Ovary (tissue), 9 donors: ENCODE data around the gene ZNF180. TPM values are rescaled to one million over a fixed set of nuclear protein-coding genes. Genes with fewer than 3 reads are reported as not detected.

ENCODE experiments used
- DNase-seq, 5 donors: peaks; one replicate each; pipeline ENCODE4 v3.0.0-alpha.2; 2019 to 2020
- H3K27ac ChIP-seq, 2 donors: fragments of 200-600 bp; one replicate each; pipeline versions ENCODE4 v1.5.1 to v1.8.0; 2019 to 2022
- H3K27me3 ChIP-seq: fragments of 200-600 bp; one replicate; pipeline ENCODE4 v1.8.0; 2022
- H3K36me3 ChIP-seq: fragments of 200-600 bp; sonication (generic); one replicate; pipeline ENCODE4 v1.5.1; 2019
- H3K4me1 ChIP-seq: one replicate; pipeline ENCODE4 v1.8.1; 2013; ENCODE audit warnings: mild to moderate bottlenecking, moderate library complexity; ENCODE audit not compliant: insufficient read depth
- H3K4me3 ChIP-seq: fragments of 200-600 bp; sonication (generic); one replicate; pipeline ENCODE4 v1.5.1; 2017
- H3K9me3 ChIP-seq, 2 donors: fragments of 200-600 bp in 1 of 2; sonication (generic) in 1 of 2; one replicate each; pipeline versions ENCODE4 v1.5.1 to v1.8.1; 2013 to 2019; ENCODE audit warnings: mild to moderate bottlenecking in 1 of 2, moderate library complexity in 1 of 2
- EP300 ChIP-seq: sonication (generic); formaldehyde crosslinking; IDR thresholded peaks from one replicate; pipeline ENCODE4 v1.6.1; 2017; ENCODE audit warnings: antibody characterized with exemption
- POLR2A ChIP-seq: fragments of 450-650 bp; IDR thresholded peaks from one replicate; pipeline ENCODE4 v1.6.1; 2017; ENCODE audit warnings: antibody characterized with exemption, mild to moderate bottlenecking, moderate library complexity
- WGBS, 3 donors: extraction: QIAGEN DNeasy Blood & Tissue Kit in 1 of 3; methylation state at CpG; one replicate each; pipeline versions ENCODE4 v1.1.5 to v1.1.7; 2013 to 2017; 5-methylcytosine and 5-hydroxymethylcytosine counted together
- intact Hi-C, 4 donors: fragments of 100-400 bp; cut with DNase I; formaldehyde crosslinking; loops; one replicate each; pipeline versions ENCODE4 v1.11.0 to v1.15.1; 2022 to 2023
- polyA plus RNA-seq, 2 donors: library from polyadenylated mRNA; stranded (reverse); fragments of 200-250 nt in 1 of 2; fragments of 350-450 nt in 1 of 2; fragmentation: Illumina TruSeq in 1 of 2; extraction: RNeasy Lipid Tissue Mini Kit (QIAGEN cat#74804) in 1 of 2; gene quantifications; one replicate each; pipeline ENCODE4 v1.2.3, GENCODE V29; 2013 to 2014
- total RNA-seq, 7 donors: library from RNA; depleted of rRNA in 2 of 7; stranded (reverse); fragments of >200 nt in 2 of 7; fragmentation: NEBNext Ultra II Directional in 3 of 7; extraction: Animal tissue kit (Norgen Biotek cat#: 25700) in 3 of 7; gene quantifications; one replicate each; pipeline versions ENCODE4 v1.1.0 to v1.2.4, GENCODE V29; 2016 to 2023
- TF ChIP-seq, protein P1 (sequence below), 3 donors: fragments of 450-650 bp in 2 of 3; fragments of 200-600 bp in 1 of 3; IDR thresholded peaks; one replicate each; pipeline versions ENCODE4 v1.5.1 to v1.8.0; 2016 to 2022; ENCODE audit warnings: antibody characterized with exemption in 3 of 3, mild to moderate bottlenecking in 1 of 3
- donor health status: DM: no; HTN: no; CAD: no; lungs with moderate emphysema.
- donor health status: DM: no; HTN: no; CAD: no.
- donor health status: Bipolar disorder and iron deficiency.
- donor health status: DM: yes; HTN: yes; CAD: no.
- donor health status: DM: no; HTN: no; CAD: no.
- donor health status: DM: yes; HTN: yes; CAD: no.

ZNF180 gene
- total and polyA plus RNA-seq, 9 donors, result 5.6 to 16.1 (median 9.7) TPM

DNA sequence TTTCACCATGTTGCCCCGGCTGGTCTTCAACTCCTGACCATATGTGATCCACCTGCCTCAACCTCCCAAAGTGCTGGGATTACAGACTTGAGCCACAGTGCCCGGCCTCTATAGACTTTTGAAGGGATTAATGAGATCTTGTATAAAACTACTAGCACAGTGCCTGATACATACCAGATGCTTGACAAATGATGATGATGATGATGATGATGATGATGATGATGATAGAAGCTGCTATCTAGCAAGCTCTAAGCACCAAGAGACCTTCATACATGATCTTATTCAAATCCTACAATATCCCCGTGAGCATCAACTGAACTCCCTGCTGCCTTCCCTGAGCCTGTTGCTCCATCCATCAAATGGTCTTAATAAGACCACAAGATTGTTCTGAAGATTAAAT lies 14.7 kb upstream of the ZNF180 start:
- H3K36me3 ChIP-seq, result no peaks in the 10 kb centered on the region
- TF ChIP-seq, protein P1, sequence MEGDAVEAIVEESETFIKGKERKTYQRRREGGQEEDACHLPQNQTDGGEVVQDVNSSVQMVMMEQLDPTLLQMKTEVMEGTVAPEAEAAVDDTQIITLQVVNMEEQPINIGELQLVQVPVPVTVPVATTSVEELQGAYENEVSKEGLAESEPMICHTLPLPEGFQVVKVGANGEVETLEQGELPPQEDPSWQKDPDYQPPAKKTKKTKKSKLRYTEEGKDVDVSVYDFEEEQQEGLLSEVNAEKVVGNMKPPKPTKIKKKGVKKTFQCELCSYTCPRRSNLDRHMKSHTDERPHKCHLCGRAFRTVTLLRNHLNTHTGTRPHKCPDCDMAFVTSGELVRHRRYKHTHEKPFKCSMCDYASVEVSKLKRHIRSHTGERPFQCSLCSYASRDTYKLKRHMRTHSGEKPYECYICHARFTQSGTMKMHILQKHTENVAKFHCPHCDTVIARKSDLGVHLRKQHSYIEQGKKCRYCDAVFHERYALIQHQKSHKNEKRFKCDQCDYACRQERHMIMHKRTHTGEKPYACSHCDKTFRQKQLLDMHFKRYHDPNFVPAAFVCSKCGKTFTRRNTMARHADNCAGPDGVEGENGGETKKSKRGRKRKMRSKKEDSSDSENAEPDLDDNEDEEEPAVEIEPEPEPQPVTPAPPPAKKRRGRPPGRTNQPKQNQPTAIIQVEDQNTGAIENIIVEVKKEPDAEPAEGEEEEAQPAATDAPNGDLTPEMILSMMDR (IDR thresholded peaks at IDR 0.05), result no peak
- TF ChIP-seq EP300 (no peak), POLR2A (no peak)
- no peak overlapping the region for H3K4me3 ChIP-seq
- H3K27me3 ChIP-seq, result no peaks in the 10 kb centered on the region
- no peaks in the 10 kb centered on the region for H3K4me1 ChIP-seq
- intact Hi-C loops, result no loop called here
- 75 to 88% (median 86%) methylated on average over 3 of the region's 3 CpGs for WGBS, 3 donors
- H3K27ac ChIP-seq, result no peak overlapping the region
- no peak for DNase-seq
- no peaks in the 10 kb centered on the region for H3K9me3 ChIP-seq

DNA sequence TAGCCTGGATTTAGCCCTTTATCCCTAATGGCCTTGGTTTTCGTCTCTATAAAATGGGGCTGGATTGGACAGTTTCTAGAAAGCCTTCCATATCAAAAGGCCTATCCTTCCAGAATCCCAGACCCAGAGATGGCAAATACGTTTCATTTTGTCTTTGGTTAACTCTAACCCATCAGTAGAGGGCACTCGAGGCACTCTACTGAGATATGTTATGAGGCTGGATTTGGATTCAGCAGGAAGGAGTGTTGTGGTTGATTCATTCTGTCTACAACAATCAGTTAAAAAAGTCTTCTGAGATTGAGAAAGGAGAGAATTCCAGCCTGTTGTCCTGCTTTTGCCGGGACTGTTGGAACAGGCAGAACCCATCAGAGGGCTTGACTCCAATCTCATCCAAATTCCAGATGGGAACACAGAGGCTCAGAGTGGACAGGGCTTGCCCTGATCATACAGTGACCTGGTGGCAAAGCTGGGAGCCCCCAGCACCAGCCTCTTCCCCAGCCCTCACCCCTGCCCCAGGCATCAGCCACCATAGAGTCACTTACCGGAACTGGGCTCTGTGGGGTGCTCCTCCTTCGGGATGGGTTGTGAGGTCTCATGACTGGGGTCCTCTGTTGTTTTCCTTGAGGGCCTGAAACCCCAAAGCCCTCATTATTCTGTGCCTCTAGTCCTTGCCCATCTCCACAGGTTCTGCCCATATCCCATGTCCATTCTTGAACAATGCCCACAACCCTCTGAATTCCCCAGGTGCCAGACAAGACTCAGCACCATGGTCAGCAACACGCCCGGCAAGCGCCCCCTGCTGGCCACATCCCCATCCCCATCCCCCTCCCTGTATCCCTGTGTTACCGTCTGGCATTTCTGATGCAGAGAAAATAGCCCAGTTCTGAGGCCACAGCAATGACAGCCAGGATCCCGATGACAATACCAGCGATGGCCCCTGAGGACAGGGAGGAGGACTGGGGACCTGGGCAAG lies 12.3 kb upstream of the ZNF180 start:
- intact Hi-C loops, result no loop called here
- H3K4me3 ChIP-seq, result no peak overlapping the region
- DNase-seq, result no peak
- no peaks in the 10 kb centered on the region for H3K9me3 ChIP-seq
- H3K27me3 ChIP-seq, result no peaks in the 10 kb centered on the region
- no peak overlapping the region for H3K27ac ChIP-seq
- no peaks in the 10 kb centered on the region for H3K36me3 ChIP-seq
- no peak for TF ChIP-seq POLR2A
- TF ChIP-seq, protein P1 (IDR thresholded peaks at IDR 0.05), result no peak
- no peak for TF ChIP-seq EP300
- H3K4me1 ChIP-seq, result no peaks in the 10 kb centered on the region
- WGBS, 3 donors, result 31 to 34% (median 31%) methylated on average over 12 of the region's 12 CpGs

DNA sequence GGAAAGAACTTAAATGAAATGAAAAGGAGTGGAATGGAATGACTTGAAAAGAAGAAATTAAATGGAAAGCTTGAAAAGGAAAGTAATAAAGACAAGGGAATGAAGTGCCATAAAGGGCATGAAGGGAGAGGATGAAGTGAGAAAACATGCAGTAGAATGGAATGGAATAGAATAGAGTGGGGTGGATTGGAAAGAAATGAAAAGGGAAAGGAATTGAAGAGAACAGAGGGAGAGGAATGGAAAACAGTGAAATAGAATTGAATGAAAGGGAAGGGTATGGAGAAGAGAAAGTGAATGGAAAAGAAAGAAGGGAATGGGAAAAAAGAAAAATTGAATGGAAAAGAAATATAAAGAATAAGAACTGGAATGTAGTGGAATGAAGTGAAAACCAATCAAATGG lies 9.2 kb upstream of the ZNF180 start:
- intact Hi-C loops, result no loop called here
- Histone ChIP-seq H3K27me3 (no peaks in the 10 kb centered on the region), H3K36me3 (no peaks in the 10 kb centered on the region), H3K4me1 (no peaks in the 10 kb centered on the region), H3K27ac (no peak overlapping the region), H3K9me3 (peaks cover 0 to 6% of the 10 kb centered on the region in 2 donors), H3K4me3 (no peak overlapping the region)
- no peak for DNase-seq
- TF ChIP-seq, protein P1 (IDR thresholded peaks at IDR 0.05), result no peak
- TF ChIP-seq POLR2A (no peak), EP300 (no peak)

DNA sequence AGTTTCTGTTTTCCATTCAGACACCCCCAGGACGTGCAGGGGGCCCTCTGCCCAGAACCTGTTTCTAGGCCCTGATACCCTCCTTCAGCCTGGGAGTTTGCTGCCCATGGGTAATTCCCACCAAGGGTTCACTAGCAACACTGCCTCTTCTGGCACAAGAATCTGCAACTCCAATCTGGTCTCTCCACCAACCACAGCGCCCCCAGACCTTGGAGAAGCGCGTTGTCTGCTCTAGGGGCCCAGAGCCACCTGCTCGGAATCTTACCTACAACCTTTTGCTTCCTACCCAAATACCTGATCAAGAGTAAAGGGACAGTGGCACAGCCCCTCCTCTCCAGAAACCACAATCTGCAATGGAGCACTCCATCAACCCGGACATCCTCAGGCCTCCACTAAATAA lies 763 bp downstream of the ZNF180 start:
- Histone ChIP-seq H3K27ac (no peak overlapping the region), H3K9me3 (peaks cover 7 to 40% of the 10 kb centered on the region in 2 donors), H3K36me3 (no peaks in the 10 kb centered on the region), H3K4me1 (peaks cover 15% of the 10 kb centered on the region), H3K4me3 (peak overlapping the region; percentile 98), H3K27me3 (no peaks in the 10 kb centered on the region)
- no peak for TF ChIP-seq EP300
- WGBS, 3 donors, result 16 to 22% (median 18%) methylated on average over 6 of the region's 6 CpGs
- DNase-seq, result peak in 1 of 5 donors; percentile 13
- intact Hi-C loops, result no loop called here

DNA sequence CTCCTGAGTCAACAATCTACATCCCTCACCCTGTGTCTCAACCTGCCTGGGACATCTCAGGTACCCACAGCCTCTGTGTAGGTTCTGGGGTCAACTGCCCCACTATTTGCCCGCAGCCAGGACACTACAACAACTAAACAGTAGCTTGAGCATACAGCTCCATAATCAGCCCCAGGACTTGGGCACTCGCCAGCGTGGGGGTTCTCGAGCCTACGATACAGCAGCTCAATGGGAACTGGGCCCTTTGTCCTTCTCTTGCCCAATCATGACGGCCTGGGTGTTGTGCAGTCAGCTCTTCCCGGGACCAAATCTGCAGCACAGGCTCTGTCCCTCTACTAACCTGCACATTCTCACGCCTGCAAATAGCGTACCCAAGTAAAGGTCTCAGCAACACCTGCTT lies 1.3 kb downstream of the ZNF180 start:
- TF ChIP-seq, protein P1 (IDR thresholded peaks at IDR 0.05), result no peak
- no peak for TF ChIP-seq POLR2A
- no peak for TF ChIP-seq EP300
- no peak overlapping the region for H3K4me3 ChIP-seq
- H3K27ac ChIP-seq, result no peak overlapping the region
- H3K36me3 ChIP-seq, result no peaks in the 10 kb centered on the region
- intact Hi-C loops, result no loop called here
- WGBS, 3 donors, result 97 to 98% (median 97%) methylated on average over 9 of the region's 9 CpGs
- H3K4me1 ChIP-seq, result peaks cover 15% of the 10 kb centered on the region
- peak in 2 of 5 donors; percentile 22 to 33 for DNase-seq
- H3K9me3 ChIP-seq, result peaks cover 12 to 45% of the 10 kb centered on the region in 2 donors
- H3K27me3 ChIP-seq, result no peaks in the 10 kb centered on the region
